ENCODE data around the gene SERPINB6. TPM values are rescaled to one million over a fixed set of nuclear protein-coding genes. Genes with fewer than 3 reads are reported as not detected.

Gene SERPINB6
- total and polyA plus RNA-seq, 9 of the 15 experiments (the other 6 are each of a cell fraction or from before 2014, with no cell fraction given): 86.6 to 211 (median 143) TPM

- TF ChIP-seq GTF2B (IDR thresholded peaks at IDR 0.05; ENCODE audit: extremely low read depth, insufficient read length) (no peak), COPS2 (conservative IDR thresholded peaks at IDR 0.05) (no peak), POLR2H (tag; IDR thresholded peaks at IDR 0.05; ENCODE audit: low read depth) (no peak), THRAP3 (IDR thresholded peaks at IDR 0.05; ENCODE audit: borderline replicate concordance) (no peak; the same call in 1 of the 2 replicates), POLR3G (IDR thresholded peaks at IDR 0.05; ENCODE audit: extremely low read depth, insufficient read length, insufficient replicate concordance) (no peak), SP2 (IDR thresholded peaks at IDR 0.05; ENCODE audit: extremely low read depth, low read depth, low read length, poor library complexity, severe bottlenecking) (no peak), ZFP36 (IDR thresholded peaks at IDR 0.05; ENCODE audit: low read depth, low read length, partially characterized antibody) (peak; percentile 64), HNRNPUL1 (IDR thresholded peaks at IDR 0.05; ENCODE audit: low read length) (no peak), AFF1 (IDR thresholded peaks at IDR 0.05; ENCODE audit: low read depth in 1 of 2, partially characterized antibody in 2 of 2) (peak in 1 of 2 experiments; percentile 38), USF1 (CRISPR knock-in tag; IDR thresholded peaks at IDR 0.05) (no peak), SMAD2 (IDR thresholded peaks at IDR 0.05; ENCODE audit: low read depth, low read length) (no peak), ZSCAN29 (IDR thresholded peaks at IDR 0.05) (no peak)
These were observed 17.3 kb upstream of the SERPINB6 start (continued) for GRCh38 chr6:2988426-2989331.

All from K562 (cell line).